Measurements from ENCODE around the gene FBLN1.

GRCh38 chr22:45506816-45507360 is 4.2 kb downstream of the FBLN1 start:
- TF ChIP-seq POLR2A (IDR thresholded peaks at IDR 0.05; ENCODE audit: borderline replicate concordance, extremely low read depth, insufficient read depth, insufficient read length) (no peak), EZH2 (IDR thresholded peaks at IDR 0.05) (no peak), SIN3A (IDR thresholded peaks at IDR 0.05; ENCODE audit: low read depth) (no peak), POLR2AphosphoS5 (IDR thresholded peaks at IDR 0.05; ENCODE audit: low read depth, low read length) (no peak), SRF (IDR thresholded peaks at IDR 0.05; ENCODE audit: low read depth) (no peak), CTCF (IDR thresholded peaks at IDR 0.05 in 2 of 3, conservative IDR thresholded peaks at IDR 0.05 in 1 of 3; ENCODE audit: borderline replicate concordance in 1 of 3, insufficient read depth in 1 of 3, low read depth in 2 of 3, low read length in 2 of 3) (no peak), EZH2phosphoT487 (IDR thresholded peaks at IDR 0.05; ENCODE audit: borderline replicate concordance) (no peak), CEBPB (IDR thresholded peaks at IDR 0.05; ENCODE audit: low read depth) (no peak), ZBTB33 (IDR thresholded peaks at IDR 0.05; ENCODE audit: extremely low read depth, insufficient replicate concordance, low read length) (no peak)

Measured in HCT116 (cell line).